PC-9 (cell line): Measurements from ENCODE around the gene MAGI2. TPM values are rescaled to one million over a fixed set of nuclear protein-coding genes. Genes with fewer than 3 reads are reported as not detected.

Source experiments
- BruUV-seq: library from RNA; stranded (reverse); fragments of 400-500 nt; replicated peaks from 2 replicates; lab custom pipeline; 2021; lab: Mats Ljungman, UMichigan
- CTCF ChIA-PET: fragments of 300-600 bp; sonication (Branson Sonifier 250); formaldehyde crosslinking; loops from one replicate; lab custom pipeline; 2022; ENCODE audit warnings: antibody characterized with exemption; lab: Charles Lee
- POLR2A ChIA-PET: fragments of 300-600 bp; sonication (Branson Sonifier 250); formaldehyde crosslinking; loops from one replicate; lab custom pipeline; 2022; ENCODE audit warnings: antibody characterized with exemption; ENCODE audit not compliant: unreplicated experiment; lab: Charles Lee
- DNase-seq, 2 experiments: peaks; one replicate each; pipeline versions ENCODE4 v3.0.0 to v3.0.0-alpha.2; 2015 to 2022; ENCODE audit warnings: mixed read lengths in 1 of 2
- H2AFZ ChIP-seq: fragments of 200-600 bp; sonication (generic); 2 replicates; pipeline ENCODE4 v1.8.1; 2017; ENCODE audit warnings: antibody characterized with exemption
- H3F3A ChIP-seq: fragments of 200-600 bp; sonication (generic); 2 replicates; pipeline ENCODE4 v1.8.1; 2017; ENCODE audit warnings: antibody characterized with exemption, mild to moderate bottlenecking, low read depth; ENCODE audit not compliant: insufficient read depth
- H3K27ac ChIP-seq: fragments of 200-600 bp; sonication (generic); 2 replicates; pipeline ENCODE4 v1.6.1; 2016; ENCODE audit warnings: mixed run types
- H3K27me3 ChIP-seq: fragments of 200-600 bp; sonication (generic); 2 replicates; pipeline ENCODE4 v1.6.1; 2016; ENCODE audit warnings: low read depth, mixed run types; ENCODE audit not compliant: insufficient read depth
- H3K36me3 ChIP-seq: fragments of 200-600 bp; sonication (generic); 2 replicates; pipeline ENCODE4 v1.6.1; 2016; ENCODE audit warnings: low read depth, mixed run types
- H3K4me1 ChIP-seq: fragments of 200-600 bp; sonication (generic); replicated peaks from 2 replicates; pipeline ENCODE4 v1.6.1; 2016; ENCODE audit warnings: mixed run types; ENCODE audit not compliant: insufficient read depth
- H3K4me2 ChIP-seq: fragments of 200-600 bp; sonication (generic); 2 replicates; pipeline ENCODE4 v1.6.1; 2017; ENCODE audit warnings: mixed run types
- H3K4me3 ChIP-seq: fragments of 200-600 bp; sonication (generic); 2 replicates; pipeline ENCODE4 v1.6.1; 2016; ENCODE audit warnings: mixed run types
- H3K79me2 ChIP-seq: fragments of 200-600 bp; sonication (generic); 2 replicates; pipeline ENCODE4 v1.6.1; 2017; ENCODE audit warnings: low read depth, mixed run types
- H3K9me2 ChIP-seq: fragments of 200-600 bp; sonication (generic); 2 replicates; pipeline ENCODE4 v1.8.1; 2017; ENCODE audit warnings: mild to moderate bottlenecking; ENCODE audit not compliant: insufficient read depth
- H3K9me3 ChIP-seq: fragments of 200-600 bp; sonication (generic); 2 replicates; pipeline ENCODE4 v1.8.1; 2016; ENCODE audit warnings: low read depth; ENCODE audit not compliant: insufficient read depth
- H4K20me1 ChIP-seq: fragments of 200-600 bp; sonication (generic); 2 replicates; pipeline ENCODE4 v1.8.1; 2017; ENCODE audit not compliant: insufficient read depth
- EZH2 ChIP-seq: fragments of 200-600 bp; sonication (generic); IDR thresholded peaks from 2 replicates; pipeline ENCODE4 v1.8.0; 2017; ENCODE audit warnings: antibody characterized with exemption, low read depth
- intact Hi-C: fragments of 100-400 bp; cut with micrococcal nuclease; formaldehyde crosslinking; loops from one replicate; pipeline ENCODE4 v1.10.0; 2022; ENCODE audit not compliant: unreplicated experiment
- total RNA-seq: library from RNA; stranded (reverse); gene quantifications from 2 replicates; pipeline ENCODE4 v1.2.3, GENCODE V29; 2021
- TF ChIP-seq, protein P1 (sequence below): fragments of 200-600 bp; sonication (generic); conservative IDR thresholded peaks from 2 replicates; pipeline ENCODE4 v1.6.1; 2017; ENCODE audit warnings: mixed run types, antibody characterized with exemption, mild to moderate bottlenecking, moderate library complexity

MAGI2 gene
- total RNA-seq, 1 experiment from 2014 or later, result 0.92 TPM

GRCh38 chr7:77993838-77994237 is 1459.6 kb downstream of the MAGI2 start:
- ChIA-PET CTCF (interaction anchor here (0.5 kb wide), 1 partner anchor 314 kb away, joined by 3 read pairs; no protein-coding TSS in a partner anchor), POLR2A (interaction anchor here (0.6 kb wide), 1 partner anchor 21 kb away, joined by 3 read pairs; no protein-coding TSS in a partner anchor)
- Histone ChIP-seq H3K4me1 (peaks cover 11% of the 10 kb centered on the region; the same call in 1 of the 2 replicates), H3K27ac (no peak overlapping the region), H4K20me1 (no peaks in the 10 kb centered on the region), H3K9me2 (no peaks in the 10 kb centered on the region), H3K79me2 (no peaks in the 10 kb centered on the region), H3K9me3 (no peaks in the 10 kb centered on the region), H3K4me3 (no peak overlapping the region), H3F3A (no peaks in the 10 kb centered on the region), H2AFZ (no peak overlapping the region), H3K4me2 (no peak overlapping the region), H3K36me3 (no peaks in the 10 kb centered on the region), H3K27me3 (no peaks in the 10 kb centered on the region)
- BruUV-seq, result no TSS peak
- intact Hi-C loops, result no loop called here
- DNase-seq, result no peak
- TF ChIP-seq EZH2, result no peak
- TF ChIP-seq, protein P1, sequence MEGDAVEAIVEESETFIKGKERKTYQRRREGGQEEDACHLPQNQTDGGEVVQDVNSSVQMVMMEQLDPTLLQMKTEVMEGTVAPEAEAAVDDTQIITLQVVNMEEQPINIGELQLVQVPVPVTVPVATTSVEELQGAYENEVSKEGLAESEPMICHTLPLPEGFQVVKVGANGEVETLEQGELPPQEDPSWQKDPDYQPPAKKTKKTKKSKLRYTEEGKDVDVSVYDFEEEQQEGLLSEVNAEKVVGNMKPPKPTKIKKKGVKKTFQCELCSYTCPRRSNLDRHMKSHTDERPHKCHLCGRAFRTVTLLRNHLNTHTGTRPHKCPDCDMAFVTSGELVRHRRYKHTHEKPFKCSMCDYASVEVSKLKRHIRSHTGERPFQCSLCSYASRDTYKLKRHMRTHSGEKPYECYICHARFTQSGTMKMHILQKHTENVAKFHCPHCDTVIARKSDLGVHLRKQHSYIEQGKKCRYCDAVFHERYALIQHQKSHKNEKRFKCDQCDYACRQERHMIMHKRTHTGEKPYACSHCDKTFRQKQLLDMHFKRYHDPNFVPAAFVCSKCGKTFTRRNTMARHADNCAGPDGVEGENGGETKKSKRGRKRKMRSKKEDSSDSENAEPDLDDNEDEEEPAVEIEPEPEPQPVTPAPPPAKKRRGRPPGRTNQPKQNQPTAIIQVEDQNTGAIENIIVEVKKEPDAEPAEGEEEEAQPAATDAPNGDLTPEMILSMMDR, result no peak

DNA sequence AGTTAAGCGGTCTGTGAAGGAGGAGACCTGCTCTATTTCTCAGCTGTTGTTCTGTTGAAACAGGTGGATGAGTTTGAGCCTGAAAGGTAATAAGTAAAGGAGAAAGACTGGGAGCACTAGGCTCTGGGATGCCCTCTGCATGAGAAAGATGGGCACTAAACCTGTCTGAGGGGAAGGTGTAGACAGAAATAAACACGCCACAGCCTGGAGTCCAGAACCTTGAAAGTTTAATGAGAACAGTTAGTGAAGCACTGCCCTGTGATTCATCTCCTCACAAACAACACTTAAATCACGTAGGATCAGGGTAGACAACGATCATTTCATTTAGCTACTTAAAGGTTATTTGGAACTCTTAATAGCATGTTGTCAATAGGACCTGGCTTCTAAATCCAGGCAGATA is 1461.8 kb downstream of the MAGI2 start:
- H3K9me3 ChIP-seq, result no peaks in the 10 kb centered on the region
- CTCF ChIA-PET, result no interaction called here
- H3K27ac ChIP-seq, result no peak overlapping the region
- no peaks in the 10 kb centered on the region for H4K20me1 ChIP-seq
- H3F3A ChIP-seq, result no peaks in the 10 kb centered on the region
- H3K79me2 ChIP-seq, result no peaks in the 10 kb centered on the region
- no TSS peak for BruUV-seq
- no peak for DNase-seq
- intact Hi-C loops, result loop anchor here (2.0 kb wide), 2 partner anchors 29 to 193 kb away; partner anchors contain the start of genes PHTF2 and TMEM60
- POLR2A ChIA-PET, result no interaction called here
- H3K36me3 ChIP-seq, result no peaks in the 10 kb centered on the region
- no peaks in the 10 kb centered on the region for H3K27me3 ChIP-seq
- no peaks in the 10 kb centered on the region for H3K9me2 ChIP-seq
- peaks cover 11% of the 10 kb centered on the region; the same call in 1 of the 2 replicates for H3K4me1 ChIP-seq
- no peak overlapping the region for H3K4me2 ChIP-seq
- no peak overlapping the region for H2AFZ ChIP-seq
- TF ChIP-seq, protein P1, result no peak
- no peak for TF ChIP-seq EZH2
- no peak overlapping the region for H3K4me3 ChIP-seq

GRCh38 chr7:77989981-77990566 is 1463.4 kb downstream of the MAGI2 start:
- DNase-seq, result peak; percentile 72 to 81
- no peaks in the 10 kb centered on the region for H4K20me1 ChIP-seq
- intact Hi-C loops, result loop anchor here (2.0 kb wide), 2 partner anchors 31 to 191 kb away; partner anchors contain the start of genes PHTF2 and TMEM60
- peak overlapping the region; percentile 22; the same call in 1 of the 2 replicates for H3K4me2 ChIP-seq
- peak overlapping the region; percentile 58; the same call in 1 of the 2 replicates for H2AFZ ChIP-seq
- 0 out of 2 replicates have a peak overlapping the region, but pooled peaks have one; percentile 32 for H3K27ac ChIP-seq
- ChIA-PET POLR2A (interaction anchor here (0.6 kb wide), 1 partner anchor 29 kb away, joined by 5 read pairs; no protein-coding TSS in a partner anchor), CTCF (no interaction called here)
- H3K79me2 ChIP-seq, result no peaks in the 10 kb centered on the region
- TF ChIP-seq, protein P1, result no peak
- no peaks in the 10 kb centered on the region for H3K36me3 ChIP-seq
- H3K27me3 ChIP-seq, result no peaks in the 10 kb centered on the region
- H3F3A ChIP-seq, result no peaks in the 10 kb centered on the region
- H3K9me2 ChIP-seq, result no peaks in the 10 kb centered on the region
- BruUV-seq, result no TSS peak
- peaks cover 11% of the 10 kb centered on the region; the same call in 1 of the 2 replicates for H3K4me1 ChIP-seq
- H3K4me3 ChIP-seq, result no peak overlapping the region
- H3K9me3 ChIP-seq, result no peaks in the 10 kb centered on the region
